GM06990 (cell line): ENCODE results near the gene ZFX.

Experiments used
- DNase-seq: peaks from one replicate; pipeline ENCODE4 v3.0.0-alpha.2; 2011; ENCODE audit not compliant: insufficient read length; ENCODE audit errors: extremely low read depth
- H3K27me3 ChIP-seq: replicated peaks from 2 replicates; pipeline ENCODE4 v1.6.0; 2011; ENCODE audit warnings: low read length; ENCODE audit not compliant: control insufficient read depth, insufficient read depth
- H3K36me3 ChIP-seq: 2 replicates; pipeline ENCODE4 v1.5.1; 2011; ENCODE audit warnings: low read length; ENCODE audit not compliant: control insufficient read depth, insufficient read depth
- H3K4me3 ChIP-seq: replicated peaks from 2 replicates; pipeline ENCODE4 v1.5.1; 2011; ENCODE audit warnings: low read depth, mild to moderate bottlenecking, control low read depth, low read length
- CTCF ChIP-seq: IDR thresholded peaks from 2 replicates; pipeline ENCODE4 v1.5.1; 2011; ENCODE audit warnings: low read length, control low read depth, mild to moderate bottlenecking, inconsistent platforms; ENCODE audit not compliant: insufficient read depth, poor library complexity, severe bottlenecking

The ZFX gene

DNA sequence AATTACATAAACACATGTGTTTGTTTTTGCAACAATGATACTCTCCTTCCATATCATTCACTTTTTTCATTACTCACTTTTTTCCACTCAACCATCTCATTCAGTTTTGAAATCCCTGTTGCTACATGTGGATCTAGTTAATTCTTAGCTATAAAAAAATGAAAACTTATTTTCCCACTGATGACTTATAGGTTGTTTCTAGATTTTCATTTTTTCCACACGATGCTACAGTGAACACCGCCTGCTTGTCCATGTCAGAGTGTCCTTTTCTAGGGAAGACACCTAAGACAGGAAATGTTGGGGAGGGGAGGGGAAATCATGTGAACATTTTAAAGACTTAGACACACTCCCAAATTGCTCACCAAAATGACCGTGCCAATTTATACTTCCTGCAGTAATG, 94.2 kb downstream of the ZFX start:
- no peak for DNase-seq
- Histone ChIP-seq H3K36me3 (no peaks in the 10 kb centered on the region), H3K4me3 (no peak overlapping the region; the same call in 1 of the 2 replicates), H3K27me3 (no peaks in the 10 kb centered on the region)
- TF ChIP-seq CTCF, result no peak

DNA sequence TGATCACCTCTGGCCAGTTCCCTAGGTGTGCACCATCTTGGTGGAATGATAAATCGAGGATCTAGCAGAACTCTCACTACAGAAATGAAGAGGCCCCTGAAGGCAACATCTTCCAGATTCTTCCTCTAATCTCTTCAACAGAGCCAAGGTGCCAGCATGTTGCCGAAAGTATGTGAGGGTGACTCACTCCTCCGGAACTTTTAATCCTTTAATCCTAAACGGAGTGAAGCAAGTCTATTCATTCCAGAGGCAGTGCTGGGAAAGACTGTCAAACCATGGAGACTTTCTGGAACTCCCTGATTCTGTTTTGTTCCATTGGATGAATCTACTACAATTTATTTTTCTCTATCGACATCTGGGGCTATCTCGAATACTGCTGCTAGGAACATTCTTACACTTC, 95.7 kb downstream of the ZFX start:
- no peak for TF ChIP-seq CTCF
- no peak for DNase-seq
- no peaks in the 10 kb centered on the region for H3K36me3 ChIP-seq

GRCh38 chrX:24248042-24248441, 98.5 kb downstream of the ZFX start:
- Histone ChIP-seq H3K27me3 (no peaks in the 10 kb centered on the region), H3K4me3 (no peak overlapping the region), H3K36me3 (no peaks in the 10 kb centered on the region)
- TF ChIP-seq CTCF, result no peak
- DNase-seq, result no peak

More for the DNA sequence above, 95.7 kb downstream of the ZFX start:
- no peaks in the 10 kb centered on the region for H3K27me3 ChIP-seq
- H3K4me3 ChIP-seq, result no peak overlapping the region

GRCh38 chrX:24253030-24253429, 103.5 kb downstream of the ZFX start:
- H3K4me3 ChIP-seq, result no peak overlapping the region
- no peaks in the 10 kb centered on the region for H3K36me3 ChIP-seq
- no peak for TF ChIP-seq CTCF
- DNase-seq, result no peak
- H3K27me3 ChIP-seq, result no peaks in the 10 kb centered on the region

- H3K36me3 ChIP-seq, result no peaks in the 10 kb centered on the region
- no peak overlapping the region for H3K4me3 ChIP-seq
- no peaks in the 10 kb centered on the region for H3K27me3 ChIP-seq
- no peak for DNase-seq
- TF ChIP-seq CTCF, result no peak
Measured at GRCh38 chrX:24253469-24253868, 103.9 kb downstream of the ZFX start.

GRCh38 chrX:24257011-24257410, 107.5 kb downstream of the ZFX start:
- TF ChIP-seq CTCF, result no peak
- H3K4me3 ChIP-seq, result no peak overlapping the region
- no peaks in the 10 kb centered on the region for H3K27me3 ChIP-seq
- no peak for DNase-seq
- no peaks in the 10 kb centered on the region for H3K36me3 ChIP-seq
